K562 (cell line): ENCODE results near the gene NACC1. TPM values are rescaled to one million over a fixed set of nuclear protein-coding genes. Genes with fewer than 3 reads are reported as not detected.

Source experiments
- ARID2 ChIP-seq: fragments of 450-650 bp; IDR thresholded peaks from 2 replicates; pipeline ENCODE4 v1.6.1; 2017; ENCODE audit warnings: antibody characterized with exemption, mild to moderate bottlenecking
- CBX3 ChIP-seq, 2 experiments: IDR thresholded peaks; 1 replicate in 1 of 2; 2 replicates in 1 of 2; pipeline ENCODE4 v1.6.1; 2012; ENCODE audit warnings: inconsistent platforms in 2 of 2, low read length in 2 of 2, borderline replicate concordance in 1 of 2, control low read depth in 1 of 2
- CC2D1A ChIP-seq: fragments of 450-650 bp; IDR thresholded peaks from 2 replicates; pipeline ENCODE4 v1.6.1; 2017; ENCODE audit warnings: mild to moderate bottlenecking
- CREBBP ChIP-seq: IDR thresholded peaks from one replicate; pipeline ENCODE4 v1.6.1; 2012; ENCODE audit warnings: low read depth, mild to moderate bottlenecking, control low read depth, inconsistent platforms, low read length
- FOXK2 ChIP-seq, 2 experiments: fragments of 450-650 bp; IDR thresholded peaks in 1 of 2; conservative IDR thresholded peaks in 1 of 2; 2 replicates each; pipeline ENCODE4 v1.6.1; 2016; ENCODE audit warnings: low read depth in 2 of 2, mild to moderate bottlenecking in 1 of 2
- HMG20B ChIP-seq: fragments of 250-450 bp; sonication (Bioruptor Pico); IDR thresholded peaks from 2 replicates; pipeline ENCODE4 v1.5.0; 2021; ENCODE audit warnings: mild to moderate bottlenecking
- IFI16 ChIP-seq: fragments of 250-450 bp; sonication (Bioruptor Pico); IDR thresholded peaks from 2 replicates; pipeline ENCODE4 v2.1.2; 2022; ENCODE audit warnings: mild to moderate bottlenecking, inconsistent platforms
- JUN ChIP-seq, 2 experiments: sonication (generic) in 1 of 2; formaldehyde crosslinking in 1 of 2; IDR thresholded peaks; 2 replicates each; pipeline versions ENCODE4 v1.6.1 to v1.8.0; 2012 to 2022; ENCODE audit warnings: borderline replicate concordance in 2 of 2, mild to moderate bottlenecking in 2 of 2, improper control_type of control experiment in 1 of 2, low read depth in 1 of 2, low read length in 1 of 2, missing genetic modification reagents in 1 of 2
- KLF1 ChIP-seq: fragments of 450-650 bp; IDR thresholded peaks from 2 replicates; pipeline ENCODE4 v1.6.1; 2016; ENCODE audit warnings: missing genetic modification characterization, missing compliant biosample characterization
- POLR2B ChIP-seq: fragments of 450-650 bp; IDR thresholded peaks from 2 replicates; pipeline ENCODE4 v1.6.1; 2018; ENCODE audit warnings: low read depth; ENCODE audit not compliant: partially characterized antibody
- PTBP1 ChIP-seq: fragments of 200-400 bp; formaldehyde crosslinking; IDR thresholded peaks from 2 replicates; pipeline ENCODE4 v1.6.1; 2017; ENCODE audit warnings: low read depth, low read length
- PTTG1 ChIP-seq: fragments of 450-650 bp; IDR thresholded peaks from 2 replicates; pipeline ENCODE4 v1.6.1; 2016; ENCODE audit warnings: low read depth, mild to moderate bottlenecking, missing genetic modification characterization, missing compliant biosample characterization
- SMARCB1 ChIP-seq: IDR thresholded peaks from 2 replicates; pipeline ENCODE4 v1.6.1; 2011; ENCODE audit warnings: improper control_type of control experiment, low read depth; ENCODE audit not compliant: insufficient read length
- SOX6 ChIP-seq: fragments of 450-650 bp; IDR thresholded peaks from 2 replicates; pipeline ENCODE4 v1.6.1; 2014; ENCODE audit warnings: mild to moderate bottlenecking
- U2AF2 ChIP-seq: fragments of 200-400 bp; formaldehyde crosslinking; optimal IDR thresholded peaks from 2 replicates; pipeline ENCODE3; 2017; ENCODE audit warnings: low read depth, mild to moderate bottlenecking, low read length
- ZC3H8 ChIP-seq: fragments of 450-650 bp; IDR thresholded peaks from 2 replicates; pipeline ENCODE4 v1.6.1; 2017
- ZNF217 ChIP-seq: sonication (generic); formaldehyde crosslinking; IDR thresholded peaks from 2 replicates; pipeline ENCODE4 v1.8.0; 2022; ENCODE audit warnings: mild to moderate bottlenecking, missing genetic modification reagents
- ZNF263 ChIP-seq: sonication (generic); formaldehyde crosslinking; IDR thresholded peaks from 2 replicates; pipeline ENCODE4 v1.8.0; 2022; ENCODE audit warnings: mild to moderate bottlenecking, missing genetic modification reagents, borderline replicate concordance
- polyA plus RNA-seq, 8 experiments: library from polyadenylated mRNA; depleted of rRNA in 4 of 8; stranded (reverse) in 5 of 8; unstranded in 3 of 8; fragments of >200 nt; fragmentation: Nextera tagmentation in 2 of 8; fragmentation: Illumina TruSeq in 1 of 8; extraction: Ambion mirVana in 2 of 8; extraction: Trizol in 1 of 8; gene quantifications; 2 replicates each; pipeline versions ENCODE4 v1.2.1 to v1.2.3, GENCODE V29; 2011 to 2014; ENCODE audit warnings: inconsistent platforms in 1 of 8, missing spikeins in 1 of 8
- total RNA-seq, 7 experiments: library from RNA; depleted of rRNA in 6 of 7; stranded (reverse); fragments of >200 nt in 6 of 7; fragmentation: Illumina TruSeq in 2 of 7; extraction: Trizol in 2 of 7; gene quantifications; 2 replicates each; pipeline versions ENCODE4 v1.2.1 to v1.2.3, GENCODE V29; 2011 to 2021; ENCODE audit warnings: low replicate concordance in 1 of 7
- TF ChIP-seq, protein P1 (sequence below): fragments of 450-650 bp; IDR thresholded peaks from 2 replicates; pipeline ENCODE4 v1.6.1; 2017; ENCODE audit warnings: antibody characterized with exemption
- TF ChIP-seq, protein P2 (sequence below): fragments of 250-450 bp; sonication (Bioruptor Pico); IDR thresholded peaks from 2 replicates; pipeline ENCODE4 v1.5.0; 2021
- TF ChIP-seq, protein P3 (sequence below): sonication (generic); formaldehyde crosslinking; IDR thresholded peaks from 2 replicates; pipeline ENCODE4 v1.4.0; 2020; ENCODE audit warnings: mild to moderate bottlenecking, missing genetic modification reagents
- TF ChIP-seq, protein P4 (sequence below): fragments of 250-450 bp; sonication (Bioruptor Pico); IDR thresholded peaks from 2 replicates; pipeline ENCODE4 v1.9.0; 2021; ENCODE audit warnings: mild to moderate bottlenecking
- TF ChIP-seq, protein P5 (sequence below): fragments of 250-450 bp; sonication (Bioruptor Pico); IDR thresholded peaks from 2 replicates; pipeline ENCODE4 v1.4.0; 2020; ENCODE audit warnings: mild to moderate bottlenecking

The NACC1 gene
- total and polyA plus RNA-seq, 9 of the 15 experiments (the other 6 are each of a cell fraction or from before 2014, with no cell fraction given) = 0.04 to 96.6 (median 25.8) TPM

DNA sequence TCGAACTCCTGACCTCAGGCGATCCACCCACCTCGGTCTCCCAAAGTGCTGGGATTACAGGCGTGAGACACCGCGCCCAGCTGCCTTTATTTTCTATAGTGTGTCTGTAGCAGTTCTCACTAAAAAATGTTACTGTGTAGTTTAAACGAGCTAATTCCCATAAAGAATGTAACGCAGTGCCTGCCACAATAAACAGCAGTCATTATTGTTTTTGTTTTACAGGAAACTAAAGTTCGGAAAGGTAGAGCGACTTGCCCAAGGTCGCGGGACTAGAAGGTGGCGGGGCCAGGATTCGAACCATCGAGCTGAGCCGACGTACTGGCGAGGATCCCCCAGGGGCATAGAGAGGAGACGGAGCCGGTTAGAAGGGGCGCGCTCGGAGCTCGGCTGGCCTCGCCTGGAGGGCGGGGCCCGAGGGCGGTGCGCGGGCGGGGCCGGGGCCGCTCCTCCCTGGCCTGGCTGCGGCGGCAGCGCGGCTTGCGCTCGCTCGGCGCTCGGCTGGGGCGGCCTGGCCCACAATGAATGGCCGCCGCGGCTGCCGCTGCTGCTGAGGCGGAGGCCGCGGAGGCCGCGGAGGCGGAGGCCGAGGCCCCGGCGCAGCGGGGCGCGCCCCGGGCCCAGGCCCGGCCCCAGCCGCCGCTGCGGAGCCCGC is at the start of gene NACC1 (continued):
- no peak for TF ChIP-seq ZC3H8
- TF ChIP-seq CREBBP = no peak
- no peak for TF ChIP-seq U2AF2
- TF ChIP-seq POLR2B = no peak
- TF ChIP-seq ZNF263 (CRISPR knock-in tag) = no peak
- TF ChIP-seq SOX6 = no peak
- no peak for TF ChIP-seq FOXK2 (conservative IDR thresholded peaks at IDR 0.05 in 1 of 2, IDR thresholded peaks at IDR 0.05 in 1 of 2; ENCODE audit: low read depth in 2 of 2)
- 0 out of 2 replicates have a peak, but pooled peaks have one; percentile 13 for TF ChIP-seq CC2D1A
- no peak for TF ChIP-seq KLF1 (tag)
- TF ChIP-seq PTTG1 (tag) = no peak
- TF ChIP-seq, protein P1, sequence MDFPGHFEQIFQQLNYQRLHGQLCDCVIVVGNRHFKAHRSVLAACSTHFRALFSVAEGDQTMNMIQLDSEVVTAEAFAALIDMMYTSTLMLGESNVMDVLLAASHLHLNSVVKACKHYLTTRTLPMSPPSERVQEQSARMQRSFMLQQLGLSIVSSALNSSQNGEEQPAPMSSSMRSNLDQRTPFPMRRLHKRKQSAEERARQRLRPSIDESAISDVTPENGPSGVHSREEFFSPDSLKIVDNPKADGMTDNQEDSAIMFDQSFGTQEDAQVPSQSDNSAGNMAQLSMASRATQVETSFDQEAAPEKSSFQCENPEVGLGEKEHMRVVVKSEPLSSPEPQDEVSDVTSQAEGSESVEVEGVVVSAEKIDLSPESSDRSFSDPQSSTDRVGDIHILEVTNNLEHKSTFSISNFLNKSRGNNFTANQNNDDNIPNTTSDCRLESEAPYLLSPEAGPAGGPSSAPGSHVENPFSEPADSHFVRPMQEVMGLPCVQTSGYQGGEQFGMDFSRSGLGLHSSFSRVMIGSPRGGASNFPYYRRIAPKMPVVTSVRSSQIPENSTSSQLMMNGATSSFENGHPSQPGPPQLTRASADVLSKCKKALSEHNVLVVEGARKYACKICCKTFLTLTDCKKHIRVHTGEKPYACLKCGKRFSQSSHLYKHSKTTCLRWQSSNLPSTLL = no peak
- no peak for TF ChIP-seq ARID2
- no peak for TF ChIP-seq SMARCB1
- no peak for TF ChIP-seq PTBP1
- no peak for TF ChIP-seq HMG20B (CRISPR knock-in tag)
- TF ChIP-seq, protein P2, sequence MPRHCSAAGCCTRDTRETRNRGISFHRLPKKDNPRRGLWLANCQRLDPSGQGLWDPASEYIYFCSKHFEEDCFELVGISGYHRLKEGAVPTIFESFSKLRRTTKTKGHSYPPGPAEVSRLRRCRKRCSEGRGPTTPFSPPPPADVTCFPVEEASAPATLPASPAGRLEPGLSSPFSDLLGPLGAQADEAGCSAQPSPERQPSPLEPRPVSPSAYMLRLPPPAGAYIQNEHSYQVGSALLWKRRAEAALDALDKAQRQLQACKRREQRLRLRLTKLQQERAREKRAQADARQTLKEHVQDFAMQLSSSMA (CRISPR knock-in tag) = no peak
- TF ChIP-seq, protein P3, sequence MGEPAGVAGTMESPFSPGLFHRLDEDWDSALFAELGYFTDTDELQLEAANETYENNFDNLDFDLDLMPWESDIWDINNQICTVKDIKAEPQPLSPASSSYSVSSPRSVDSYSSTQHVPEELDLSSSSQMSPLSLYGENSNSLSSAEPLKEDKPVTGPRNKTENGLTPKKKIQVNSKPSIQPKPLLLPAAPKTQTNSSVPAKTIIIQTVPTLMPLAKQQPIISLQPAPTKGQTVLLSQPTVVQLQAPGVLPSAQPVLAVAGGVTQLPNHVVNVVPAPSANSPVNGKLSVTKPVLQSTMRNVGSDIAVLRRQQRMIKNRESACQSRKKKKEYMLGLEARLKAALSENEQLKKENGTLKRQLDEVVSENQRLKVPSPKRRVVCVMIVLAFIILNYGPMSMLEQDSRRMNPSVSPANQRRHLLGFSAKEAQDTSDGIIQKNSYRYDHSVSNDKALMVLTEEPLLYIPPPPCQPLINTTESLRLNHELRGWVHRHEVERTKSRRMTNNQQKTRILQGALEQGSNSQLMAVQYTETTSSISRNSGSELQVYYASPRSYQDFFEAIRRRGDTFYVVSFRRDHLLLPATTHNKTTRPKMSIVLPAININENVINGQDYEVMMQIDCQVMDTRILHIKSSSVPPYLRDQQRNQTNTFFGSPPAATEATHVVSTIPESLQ (CRISPR knock-in tag) = no peak
- TF ChIP-seq, protein P4, sequence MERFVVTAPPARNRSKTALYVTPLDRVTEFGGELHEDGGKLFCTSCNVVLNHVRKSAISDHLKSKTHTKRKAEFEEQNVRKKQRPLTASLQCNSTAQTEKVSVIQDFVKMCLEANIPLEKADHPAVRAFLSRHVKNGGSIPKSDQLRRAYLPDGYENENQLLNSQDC (CRISPR knock-in tag) = no peak
- no peak for TF ChIP-seq ZNF217 (CRISPR knock-in tag)
- TF ChIP-seq, protein P5, sequence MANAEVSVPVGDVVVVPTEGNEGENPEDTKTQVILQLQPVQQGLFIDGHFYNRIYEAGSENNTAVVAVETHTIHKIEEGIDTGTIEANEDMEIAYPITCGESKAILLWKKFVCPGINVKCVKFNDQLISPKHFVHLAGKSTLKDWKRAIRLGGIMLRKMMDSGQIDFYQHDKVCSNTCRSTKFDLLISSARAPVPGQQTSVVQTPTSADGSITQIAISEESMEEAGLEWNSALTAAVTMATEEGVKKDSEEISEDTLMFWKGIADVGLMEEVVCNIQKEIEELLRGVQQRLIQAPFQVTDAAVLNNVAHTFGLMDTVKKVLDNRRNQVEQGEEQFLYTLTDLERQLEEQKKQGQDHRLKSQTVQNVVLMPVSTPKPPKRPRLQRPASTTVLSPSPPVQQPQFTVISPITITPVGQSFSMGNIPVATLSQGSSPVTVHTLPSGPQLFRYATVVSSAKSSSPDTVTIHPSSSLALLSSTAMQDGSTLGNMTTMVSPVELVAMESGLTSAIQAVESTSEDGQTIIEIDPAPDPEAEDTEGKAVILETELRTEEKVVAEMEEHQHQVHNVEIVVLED (CRISPR knock-in tag) = peak; percentile 63
- no peak for TF ChIP-seq JUN (IDR thresholded peaks at IDR 0.05; ENCODE audit: borderline replicate concordance, low read depth, low read length)
- TF ChIP-seq JUN (CRISPR knock-in tag; IDR thresholded peaks at IDR 0.05; ENCODE audit: borderline replicate concordance) = no peak
- TF ChIP-seq IFI16 (CRISPR knock-in tag) = no peak
- TF ChIP-seq CBX3 (IDR thresholded peaks at IDR 0.05; ENCODE audit: borderline replicate concordance in 1 of 2, low read length in 2 of 2) = peak in 1 of 2 experiments; percentile 58; a peak in 1 of 3 replicates
